A673 (cell line): ENCODE data around the gene MRPL1.

Experiments used
- EZH2 ChIP-seq: fragments of 200-600 bp; sonication (generic); IDR thresholded peaks from 2 replicates; pipeline ENCODE4 v1.6.1; 2017; ENCODE audit warnings: borderline replicate concordance, low read depth, mild to moderate bottlenecking, mixed read lengths, antibody characterized with exemption, low read length; ENCODE audit not compliant: poor library complexity, severe bottlenecking
- TF ChIP-seq, protein P1 (sequence below): fragments of 300-800, 200-600 bp; sonication (generic); conservative IDR thresholded peaks from 2 replicates; pipeline ENCODE4 v1.5.1; 2017; ENCODE audit warnings: low read depth, mild to moderate bottlenecking, antibody characterized with exemption, low read length, moderate library complexity, mixed read lengths

DNA sequence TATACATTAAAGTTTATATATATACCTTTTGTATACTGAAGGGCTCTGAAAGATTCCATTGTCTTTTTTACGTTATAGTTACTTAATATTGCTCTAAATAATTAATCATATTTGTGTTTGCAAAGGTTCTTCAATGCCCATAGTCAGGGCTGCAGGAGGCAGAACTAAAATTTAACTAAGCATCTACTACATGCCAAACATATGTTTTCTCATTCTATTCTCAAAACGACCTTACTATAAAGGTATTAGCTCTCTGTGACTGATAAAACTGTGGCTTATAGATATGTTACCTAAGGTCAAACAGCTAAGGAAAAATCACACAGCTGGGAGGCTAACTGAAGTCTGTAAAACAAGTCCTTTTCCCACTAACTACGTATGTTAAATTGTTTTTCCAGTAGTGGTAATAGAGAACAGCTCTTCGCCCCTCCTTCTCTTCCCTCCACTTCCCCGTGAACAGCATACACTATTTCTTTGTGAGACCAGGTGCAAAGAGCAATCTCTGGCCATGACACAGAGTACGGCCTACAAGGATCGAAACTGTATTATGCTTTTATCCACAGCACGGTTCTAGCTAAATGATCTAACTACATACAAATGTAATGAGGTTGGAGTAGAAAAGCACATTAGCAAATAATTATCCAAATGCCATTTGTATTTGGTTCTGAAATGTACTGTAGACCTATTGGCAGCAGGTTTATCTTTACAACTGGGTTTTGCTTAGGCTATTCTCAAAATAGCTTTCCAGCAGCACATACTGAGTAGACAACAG is 45.1 kb upstream of the MRPL1 start:
- TF ChIP-seq, protein P1, sequence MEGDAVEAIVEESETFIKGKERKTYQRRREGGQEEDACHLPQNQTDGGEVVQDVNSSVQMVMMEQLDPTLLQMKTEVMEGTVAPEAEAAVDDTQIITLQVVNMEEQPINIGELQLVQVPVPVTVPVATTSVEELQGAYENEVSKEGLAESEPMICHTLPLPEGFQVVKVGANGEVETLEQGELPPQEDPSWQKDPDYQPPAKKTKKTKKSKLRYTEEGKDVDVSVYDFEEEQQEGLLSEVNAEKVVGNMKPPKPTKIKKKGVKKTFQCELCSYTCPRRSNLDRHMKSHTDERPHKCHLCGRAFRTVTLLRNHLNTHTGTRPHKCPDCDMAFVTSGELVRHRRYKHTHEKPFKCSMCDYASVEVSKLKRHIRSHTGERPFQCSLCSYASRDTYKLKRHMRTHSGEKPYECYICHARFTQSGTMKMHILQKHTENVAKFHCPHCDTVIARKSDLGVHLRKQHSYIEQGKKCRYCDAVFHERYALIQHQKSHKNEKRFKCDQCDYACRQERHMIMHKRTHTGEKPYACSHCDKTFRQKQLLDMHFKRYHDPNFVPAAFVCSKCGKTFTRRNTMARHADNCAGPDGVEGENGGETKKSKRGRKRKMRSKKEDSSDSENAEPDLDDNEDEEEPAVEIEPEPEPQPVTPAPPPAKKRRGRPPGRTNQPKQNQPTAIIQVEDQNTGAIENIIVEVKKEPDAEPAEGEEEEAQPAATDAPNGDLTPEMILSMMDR, result no peak
- no peak for TF ChIP-seq EZH2
